ENCODE measurements around the gene MLF2. TPM values are rescaled to one million over a fixed set of nuclear protein-coding genes. Genes with fewer than 3 reads are reported as not detected.

The MLF2 gene
- total RNA-seq, 2 donors from 2014 or later = 121 to 138 TPM

GRCh38 chr12:6791931-6792520 is 39.1 kb upstream of the MLF2 start:
- Histone ChIP-seq H3K36me3 (no peaks in the 10 kb centered on the region), H3K4me3 (peak overlapping the region in 1 of 2 donors; percentile 13), H3K4me1 (no peaks in the 10 kb centered on the region), H3K9me3 (no peaks in the 10 kb centered on the region), H3K27me3 (no peaks in the 10 kb centered on the region), H3K27ac (no peak overlapping the region)
- no peak for TF ChIP-seq CTCF (IDR thresholded peaks at IDR 0.05)
- no peak for DNase-seq (ENCODE audit: low spot score)

GRCh38 chr12:6790496-6791150 is 37.7 kb upstream of the MLF2 start:
- H3K4me1 ChIP-seq = no peaks in the 10 kb centered on the region
- H3K36me3 ChIP-seq = no peaks in the 10 kb centered on the region
- no peak overlapping the region for H3K27ac ChIP-seq
- H3K4me3 ChIP-seq = no peak overlapping the region
- H3K27me3 ChIP-seq = no peaks in the 10 kb centered on the region
- no peak for TF ChIP-seq CTCF (IDR thresholded peaks at IDR 0.05)
- no peak for DNase-seq (ENCODE audit: low spot score)
- no peaks in the 10 kb centered on the region for H3K9me3 ChIP-seq

DNA sequence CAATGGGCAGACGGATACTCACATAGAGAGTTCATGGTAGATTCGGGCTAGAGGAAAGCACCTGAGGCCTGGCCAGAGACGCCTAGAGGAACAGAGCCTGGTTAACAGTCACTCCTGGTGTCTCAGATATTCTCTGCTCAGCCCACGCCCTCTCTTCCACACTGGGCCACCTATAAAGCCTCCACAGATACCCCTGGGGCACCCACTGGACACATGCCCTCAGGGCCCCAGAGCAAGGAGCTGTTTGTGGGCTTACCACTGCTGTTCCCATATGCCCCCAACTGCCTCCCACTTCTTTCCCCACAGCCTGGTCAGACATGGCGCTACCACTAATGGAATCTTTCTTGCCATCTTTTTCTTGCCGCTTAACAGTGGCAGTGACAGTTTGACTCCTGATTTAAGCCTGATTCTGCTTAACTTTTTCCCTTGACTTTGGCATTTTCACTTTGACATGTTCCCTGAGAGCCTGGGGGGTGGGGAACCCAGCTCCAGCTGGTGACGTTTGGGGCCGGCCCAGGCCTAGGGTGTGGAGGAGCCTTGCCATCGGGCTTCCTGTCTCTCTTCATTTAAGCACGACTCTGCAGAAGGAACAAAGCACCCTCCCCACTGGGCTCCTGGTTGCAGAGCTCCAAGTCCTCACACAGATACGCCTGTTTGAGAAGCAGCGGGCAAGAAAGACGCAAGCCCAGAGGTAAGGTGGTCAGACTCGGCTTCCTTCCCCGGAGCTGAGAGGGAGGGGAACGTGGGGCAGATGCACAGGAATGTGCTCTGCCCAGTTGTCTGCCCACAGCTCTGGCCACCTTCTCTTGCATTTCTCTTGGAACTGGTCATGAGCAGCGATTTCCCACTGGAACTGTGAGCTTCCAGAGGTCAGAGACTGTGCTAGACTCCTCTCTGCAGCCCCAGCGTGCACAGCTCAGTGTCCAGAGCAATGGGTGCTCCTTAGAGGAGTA is 36.3 kb upstream of the MLF2 start, which contains the start of gene CD4:
TSS of gene CD4 (plus strand) at position 557 of the 953 bp plus-strand sequence. CDS start 10,611 bp downstream, outside the sequence.
- H3K9me3 ChIP-seq = no peaks in the 10 kb centered on the region
- DNase-seq (ENCODE audit: low spot score) = peak; percentile 73
- H3K4me3 ChIP-seq = peak within 1 kb of the TSS in 1 of 2 donors; percentile 28
- no peaks in the 10 kb centered on the region for H3K27me3 ChIP-seq
- no peaks in the 10 kb centered on the region for H3K36me3 ChIP-seq
- H3K27ac ChIP-seq = peak within 1 kb of the TSS in 1 of 2 donors; percentile 20
- H3K4me1 ChIP-seq = no peaks in the 10 kb centered on the region
- TF ChIP-seq CTCF (IDR thresholded peaks at IDR 0.05) = no peak

DNA sequence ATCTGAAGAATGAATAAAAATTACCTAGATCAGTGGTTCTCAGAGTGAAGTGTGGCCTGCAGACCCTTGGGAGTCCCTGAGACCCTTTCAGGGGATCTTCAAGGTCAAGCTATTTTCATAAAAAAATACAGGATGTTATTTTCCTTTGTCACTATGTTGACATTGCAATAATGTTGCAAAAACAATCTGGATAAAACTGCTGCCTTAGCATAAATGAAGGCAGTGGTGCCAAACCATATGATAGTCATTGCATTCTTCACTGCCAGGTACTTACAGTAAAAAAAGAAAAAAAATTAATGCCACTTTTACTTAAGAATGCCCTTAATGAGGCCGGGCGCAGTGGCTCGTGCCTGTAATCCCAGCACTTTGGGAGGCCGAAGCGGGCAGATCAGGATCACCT is 34.4 kb upstream of the MLF2 start:
- TF ChIP-seq CTCF (IDR thresholded peaks at IDR 0.05) = no peak

DNA sequence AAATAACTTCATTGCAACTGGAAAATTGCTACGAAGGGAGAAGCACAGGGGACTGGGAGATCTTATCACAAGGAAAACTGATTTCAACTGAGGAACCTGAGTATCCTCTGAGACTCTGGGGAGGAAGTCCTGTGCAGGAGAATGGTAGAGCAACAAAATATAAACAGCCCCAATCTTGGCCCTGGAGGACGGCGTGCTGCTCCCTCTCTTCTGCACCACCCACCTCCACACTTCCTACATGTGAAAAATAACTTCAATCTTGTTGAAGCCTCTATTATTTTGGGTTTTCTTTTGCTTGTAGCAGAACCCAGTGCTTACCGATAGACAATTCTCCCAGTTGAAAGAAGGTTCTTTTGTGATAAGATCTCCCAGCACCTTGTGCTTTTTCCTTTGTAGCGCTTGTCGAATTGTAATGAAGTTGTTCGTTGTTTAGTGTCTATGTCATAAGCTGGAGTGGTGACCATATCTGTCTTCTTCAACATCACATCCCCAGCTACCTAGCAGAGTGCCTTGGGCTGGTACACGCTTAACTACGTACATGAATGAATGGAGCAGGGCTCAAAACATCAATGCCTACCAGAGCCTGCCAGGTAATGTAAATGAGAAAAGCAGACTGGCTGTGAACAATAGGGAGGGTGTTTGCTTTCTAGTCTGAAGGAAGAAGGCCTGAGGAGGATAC is 33.6 kb upstream of the MLF2 start:
- TF ChIP-seq CTCF (IDR thresholded peaks at IDR 0.05) = no peak
- no peaks in the 10 kb centered on the region for H3K9me3 ChIP-seq
- H3K36me3 ChIP-seq = no peaks in the 10 kb centered on the region
- H3K27me3 ChIP-seq = no peaks in the 10 kb centered on the region
- H3K27ac ChIP-seq = no peak overlapping the region
- no peak for DNase-seq (ENCODE audit: low spot score)
- H3K4me1 ChIP-seq = no peaks in the 10 kb centered on the region
- no peak overlapping the region for H3K4me3 ChIP-seq

More for the DNA sequence above, 34.4 kb upstream of the MLF2 start:
- H3K9me3 ChIP-seq = no peaks in the 10 kb centered on the region
- DNase-seq (ENCODE audit: low spot score) = no peak
- no peaks in the 10 kb centered on the region for H3K36me3 ChIP-seq
- H3K4me3 ChIP-seq = no peak overlapping the region
- H3K4me1 ChIP-seq = no peaks in the 10 kb centered on the region
- no peaks in the 10 kb centered on the region for H3K27me3 ChIP-seq
- H3K27ac ChIP-seq = no peak overlapping the region
